ENCODE measurements around the gene ANO8.
"Not testable (repeated sequence)": the region's sequence is repeated elsewhere in the genome, so short reads cannot be mapped to it uniquely, and the experiment has no call there.

ANO8 gene, protein sequence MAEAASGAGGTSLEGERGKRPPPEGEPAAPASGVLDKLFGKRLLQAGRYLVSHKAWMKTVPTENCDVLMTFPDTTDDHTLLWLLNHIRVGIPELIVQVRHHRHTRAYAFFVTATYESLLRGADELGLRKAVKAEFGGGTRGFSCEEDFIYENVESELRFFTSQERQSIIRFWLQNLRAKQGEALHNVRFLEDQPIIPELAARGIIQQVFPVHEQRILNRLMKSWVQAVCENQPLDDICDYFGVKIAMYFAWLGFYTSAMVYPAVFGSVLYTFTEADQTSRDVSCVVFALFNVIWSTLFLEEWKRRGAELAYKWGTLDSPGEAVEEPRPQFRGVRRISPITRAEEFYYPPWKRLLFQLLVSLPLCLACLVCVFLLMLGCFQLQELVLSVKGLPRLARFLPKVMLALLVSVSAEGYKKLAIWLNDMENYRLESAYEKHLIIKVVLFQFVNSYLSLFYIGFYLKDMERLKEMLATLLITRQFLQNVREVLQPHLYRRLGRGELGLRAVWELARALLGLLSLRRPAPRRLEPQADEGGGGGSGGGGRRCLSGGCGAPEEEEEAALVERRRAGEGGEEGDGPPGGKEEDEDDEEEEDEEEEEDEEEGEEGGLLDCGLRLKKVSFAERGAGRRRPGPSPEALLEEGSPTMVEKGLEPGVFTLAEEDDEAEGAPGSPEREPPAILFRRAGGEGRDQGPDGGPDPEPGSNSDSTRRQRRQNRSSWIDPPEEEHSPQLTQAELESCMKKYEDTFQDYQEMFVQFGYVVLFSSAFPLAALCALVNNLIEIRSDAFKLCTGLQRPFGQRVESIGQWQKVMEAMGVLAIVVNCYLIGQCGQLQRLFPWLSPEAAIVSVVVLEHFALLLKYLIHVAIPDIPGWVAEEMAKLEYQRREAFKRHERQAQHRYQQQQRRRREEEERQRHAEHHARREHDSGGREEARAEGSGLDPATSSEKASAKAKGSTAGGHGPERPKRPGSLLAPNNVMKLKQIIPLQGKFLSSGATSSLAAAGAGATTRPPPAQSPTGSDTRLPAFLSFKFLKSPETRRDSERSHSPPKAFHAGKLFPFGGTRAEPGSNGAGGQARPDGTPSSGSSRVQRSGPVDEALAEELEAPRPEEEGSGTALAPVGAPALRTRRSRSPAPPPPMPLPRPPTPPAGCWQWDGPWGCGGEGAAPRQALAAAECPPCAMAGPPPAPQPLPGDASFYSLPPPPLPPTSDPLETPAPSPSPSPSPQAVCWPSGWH

DNA sequence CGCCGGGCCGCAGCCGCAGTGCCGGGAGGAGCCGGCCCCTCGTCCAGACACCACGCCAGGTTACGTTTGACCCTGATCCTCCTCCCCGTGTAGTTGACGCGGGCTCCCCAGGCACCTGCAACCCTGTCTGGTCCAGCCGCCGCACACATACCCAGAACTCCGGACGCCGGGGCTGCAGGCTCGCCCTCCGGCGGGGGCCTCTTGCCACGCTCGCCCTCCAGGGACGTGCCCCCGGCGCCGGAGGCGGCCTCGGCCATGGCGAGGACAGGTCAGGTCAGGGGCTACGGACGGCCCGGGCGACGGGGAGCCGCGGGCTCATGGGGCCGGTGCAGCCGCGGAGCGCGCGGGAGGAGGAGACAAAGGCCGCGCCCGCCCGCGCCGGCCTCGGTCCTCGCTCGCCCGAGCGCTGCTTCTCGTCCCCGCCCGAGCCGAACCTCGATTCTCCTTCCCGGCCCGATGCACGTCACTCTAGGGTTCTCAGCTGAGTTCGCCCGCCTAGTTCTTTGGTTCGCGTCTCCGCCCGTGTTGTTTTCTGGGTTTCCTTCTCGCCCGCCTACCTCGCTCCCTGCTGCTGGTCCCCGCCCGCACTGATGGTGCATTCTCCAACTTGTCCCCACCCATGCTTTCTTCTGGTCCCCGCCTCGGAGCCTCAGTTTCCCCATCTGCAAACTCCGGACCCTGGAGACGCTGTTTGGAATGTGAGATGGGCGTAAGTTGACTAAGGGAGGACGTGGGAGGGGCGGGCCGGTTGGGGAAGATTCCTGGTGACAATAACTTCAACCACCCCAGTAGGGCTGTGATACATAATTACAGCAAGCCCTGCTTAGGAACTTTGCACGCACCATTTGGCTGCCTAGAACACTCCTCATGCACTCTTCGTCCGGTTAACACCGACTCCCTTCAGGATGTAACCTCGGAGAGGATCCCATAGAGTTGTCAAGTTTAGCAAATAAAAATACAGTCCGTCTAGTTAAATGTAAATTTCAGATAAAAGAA is at the start of gene ANO8:
ANO8 (minus strand) TSS at position 442 of the 996 bp plus-strand sequence; CDS start at position 257, 185 bp downstream.
- DNase-seq: peak; percentile 92 to 95

DNA sequence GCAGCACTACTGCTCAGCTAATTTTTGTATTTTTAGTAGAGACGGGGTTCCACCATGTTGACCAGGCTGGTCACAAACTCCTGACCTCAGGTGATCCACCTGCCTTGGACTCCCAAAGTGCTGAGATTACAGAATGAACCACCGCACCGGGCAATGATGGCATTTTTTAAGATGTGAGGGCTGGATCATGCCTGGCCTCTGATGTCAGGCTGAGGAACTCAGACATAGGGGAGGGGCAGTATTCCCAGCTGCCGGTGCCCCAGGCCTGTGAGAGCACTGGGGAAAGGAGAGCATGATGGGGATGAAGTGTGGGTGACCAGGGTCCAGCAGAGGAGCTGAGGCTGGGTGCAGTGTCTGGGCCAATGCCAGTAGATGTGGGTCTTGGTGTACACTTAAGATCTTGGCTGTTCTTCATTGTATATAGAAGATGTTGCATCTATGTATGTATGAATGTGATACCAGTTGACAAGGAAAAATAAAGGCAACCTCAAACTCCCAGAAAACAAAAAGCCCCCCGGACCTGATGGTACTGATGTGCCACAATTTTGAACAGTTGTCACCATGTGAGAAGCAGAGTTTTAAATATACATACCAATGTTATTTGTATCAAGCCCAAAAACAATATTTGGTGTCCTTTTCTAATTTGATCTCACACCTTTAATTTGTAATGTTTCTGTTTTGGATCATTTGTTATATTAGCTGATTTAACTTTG is 45.9 kb upstream of the ANO8 start:
- no peak for DNase-seq

DNA sequence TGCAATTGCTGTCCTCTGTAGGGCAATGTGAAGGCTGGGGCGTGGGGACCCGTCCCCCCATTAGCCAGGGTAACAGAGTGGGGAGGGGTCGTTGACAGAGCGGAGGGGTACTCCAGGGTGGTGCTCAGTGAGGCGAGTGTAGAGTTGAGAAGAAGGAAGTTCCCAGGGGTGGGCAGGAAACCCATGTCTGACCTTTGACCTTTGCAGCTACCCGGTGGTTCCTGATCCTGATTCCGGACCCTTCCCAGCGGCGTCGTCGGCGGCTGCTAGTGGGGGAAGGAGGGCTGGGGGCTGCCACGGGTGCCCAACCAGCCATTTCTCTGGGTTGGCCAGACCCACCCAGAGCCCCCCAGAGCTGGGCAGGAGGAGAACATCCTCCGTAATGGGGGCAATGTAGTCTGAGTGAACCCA is 44.6 kb upstream of the ANO8 start:
- DNase-seq: no peak

DNA sequence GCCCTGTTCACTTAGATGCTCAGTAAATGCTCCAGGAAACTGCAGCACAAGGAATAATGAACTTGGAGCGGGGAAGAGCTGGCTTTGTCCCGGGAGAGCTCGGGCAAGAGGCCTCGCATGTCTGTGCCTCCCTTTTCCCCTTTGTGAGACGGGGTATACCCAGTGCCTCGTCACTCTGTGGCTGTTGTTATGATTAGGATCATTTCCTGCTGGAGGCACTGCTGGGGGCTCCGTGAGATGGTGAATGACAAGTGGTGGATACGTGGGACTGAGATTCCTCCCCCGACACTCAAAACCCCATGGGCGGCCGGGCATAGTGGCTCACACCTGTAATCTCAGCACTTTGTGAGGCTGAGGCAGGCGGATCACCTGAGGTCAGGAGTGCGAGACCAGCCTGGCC is 43.6 kb upstream of the ANO8 start:
- DNase-seq: no peak

DNA sequence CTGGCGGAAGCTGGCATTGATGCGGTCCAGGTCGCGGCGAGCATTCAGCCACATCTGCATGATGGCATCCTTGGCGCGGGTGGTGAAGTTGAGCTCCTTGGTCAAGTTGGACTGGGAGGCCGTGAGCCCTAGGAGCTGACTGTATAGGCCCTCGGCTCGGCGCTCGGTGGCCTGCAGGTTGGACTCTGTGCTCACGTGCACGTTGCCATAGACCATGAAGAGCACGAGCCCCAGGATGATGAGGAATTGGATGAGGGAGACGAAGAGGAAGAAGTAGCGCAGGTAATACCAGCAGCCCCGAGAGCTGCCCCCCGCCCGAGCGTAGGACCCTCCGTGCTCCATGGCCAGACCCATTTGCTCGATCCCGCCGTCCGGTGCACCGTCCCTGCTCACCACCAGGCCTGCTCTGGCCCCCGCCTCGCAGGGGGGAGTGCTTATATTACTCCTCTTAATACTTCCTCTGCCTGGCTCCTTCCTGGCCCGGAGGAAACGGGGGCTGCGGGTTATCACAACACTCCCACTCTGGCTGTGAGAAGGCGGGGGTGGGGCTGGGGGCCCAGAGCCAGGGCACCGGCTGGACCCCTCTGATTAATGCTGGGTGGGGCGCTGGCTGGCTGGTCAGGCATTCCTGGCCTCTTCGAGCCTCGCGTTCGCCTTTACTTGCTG is 42.4 kb upstream of the ANO8 start, which contains the start of gene PLVAP:
PLVAP (minus strand) TSS at position 408 of the 666 bp plus-strand sequence; CDS start at position 354, 54 bp downstream.
- DNase-seq: no peak

DNA sequence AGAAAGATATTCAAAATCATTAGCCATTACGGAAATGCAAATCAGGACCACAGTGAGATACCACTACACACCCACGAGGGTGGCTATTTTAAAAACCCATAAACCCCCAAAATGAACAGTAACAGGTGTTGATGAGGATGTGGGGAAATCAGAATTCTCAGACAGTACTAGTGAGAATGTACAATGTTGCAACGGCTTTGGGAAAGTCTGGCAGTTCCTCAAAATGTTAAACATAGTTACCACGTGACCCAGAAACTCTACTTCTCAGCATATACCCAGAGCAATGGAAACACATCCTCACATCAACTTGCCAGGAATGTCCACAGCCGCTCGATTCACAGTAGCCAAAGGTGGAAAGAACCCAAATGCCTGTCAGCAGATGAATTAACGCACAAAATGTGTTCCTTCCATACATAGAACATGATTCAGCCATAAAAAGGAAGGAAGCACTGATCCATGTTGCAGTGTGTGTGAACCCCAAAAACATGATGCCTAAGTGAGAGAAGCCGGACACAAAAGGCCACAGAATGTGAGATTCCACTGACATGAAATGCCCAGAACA is 35.5 kb upstream of the ANO8 start:
- DNase-seq: no peak

DNA sequence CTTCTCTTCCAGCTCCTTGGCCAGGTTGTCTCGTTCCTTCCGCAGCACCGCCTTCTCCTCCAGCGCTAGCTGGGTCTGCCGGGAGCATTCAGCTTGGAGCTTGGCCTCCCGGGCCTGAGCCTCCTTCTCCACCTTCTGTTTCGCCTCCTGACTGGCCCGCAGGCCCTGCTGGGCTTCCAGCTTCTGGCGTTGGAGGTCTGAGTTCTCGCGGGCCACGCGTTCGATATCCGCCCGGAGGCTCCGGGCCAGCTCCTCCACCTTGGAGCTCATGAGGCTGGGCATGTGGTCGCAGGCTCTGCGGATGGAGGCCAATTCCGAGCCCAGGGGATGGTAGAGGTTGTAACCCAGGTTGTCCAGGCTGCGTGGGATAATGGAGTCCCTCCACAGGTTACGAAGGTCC is 30.7 kb upstream of the ANO8 start:
- no peak for DNase-seq

DNA sequence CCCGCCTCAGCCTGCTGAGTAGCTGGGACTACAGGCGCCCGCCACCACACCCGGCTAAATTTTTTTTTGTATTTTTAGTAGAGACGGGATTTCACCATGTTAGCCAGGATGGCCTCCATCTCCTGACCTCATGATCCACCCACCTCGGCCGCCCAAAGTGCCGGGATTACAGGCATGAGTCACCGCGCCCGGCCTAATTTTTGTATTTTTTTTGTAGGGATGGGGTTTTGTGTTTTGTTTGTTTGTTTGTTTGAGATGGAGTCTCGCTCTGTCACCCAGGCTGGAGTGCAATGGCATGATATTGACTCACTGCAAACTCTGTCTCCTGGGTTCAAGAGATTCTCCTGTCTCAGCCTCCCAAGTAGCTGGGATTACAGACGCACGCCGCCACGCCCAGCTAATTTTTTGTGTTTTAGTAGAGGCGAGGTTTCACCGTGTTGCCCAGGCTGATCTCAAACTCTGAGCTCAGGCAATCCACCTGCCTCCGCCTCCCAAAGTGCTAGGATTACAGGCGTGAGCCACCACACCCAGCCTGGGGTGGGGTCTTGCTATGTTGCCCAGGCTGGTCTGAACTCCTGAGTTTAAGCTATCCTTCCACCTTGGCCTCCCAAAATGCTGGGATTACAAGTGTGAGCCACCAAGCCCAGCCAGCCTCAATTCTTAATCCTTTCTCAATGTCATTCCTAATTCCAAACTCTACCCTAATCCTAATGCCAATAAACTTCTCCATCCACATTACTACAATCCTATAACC is 29.4 kb upstream of the ANO8 start:
- not testable (repeated sequence) for DNase-seq

DNA sequence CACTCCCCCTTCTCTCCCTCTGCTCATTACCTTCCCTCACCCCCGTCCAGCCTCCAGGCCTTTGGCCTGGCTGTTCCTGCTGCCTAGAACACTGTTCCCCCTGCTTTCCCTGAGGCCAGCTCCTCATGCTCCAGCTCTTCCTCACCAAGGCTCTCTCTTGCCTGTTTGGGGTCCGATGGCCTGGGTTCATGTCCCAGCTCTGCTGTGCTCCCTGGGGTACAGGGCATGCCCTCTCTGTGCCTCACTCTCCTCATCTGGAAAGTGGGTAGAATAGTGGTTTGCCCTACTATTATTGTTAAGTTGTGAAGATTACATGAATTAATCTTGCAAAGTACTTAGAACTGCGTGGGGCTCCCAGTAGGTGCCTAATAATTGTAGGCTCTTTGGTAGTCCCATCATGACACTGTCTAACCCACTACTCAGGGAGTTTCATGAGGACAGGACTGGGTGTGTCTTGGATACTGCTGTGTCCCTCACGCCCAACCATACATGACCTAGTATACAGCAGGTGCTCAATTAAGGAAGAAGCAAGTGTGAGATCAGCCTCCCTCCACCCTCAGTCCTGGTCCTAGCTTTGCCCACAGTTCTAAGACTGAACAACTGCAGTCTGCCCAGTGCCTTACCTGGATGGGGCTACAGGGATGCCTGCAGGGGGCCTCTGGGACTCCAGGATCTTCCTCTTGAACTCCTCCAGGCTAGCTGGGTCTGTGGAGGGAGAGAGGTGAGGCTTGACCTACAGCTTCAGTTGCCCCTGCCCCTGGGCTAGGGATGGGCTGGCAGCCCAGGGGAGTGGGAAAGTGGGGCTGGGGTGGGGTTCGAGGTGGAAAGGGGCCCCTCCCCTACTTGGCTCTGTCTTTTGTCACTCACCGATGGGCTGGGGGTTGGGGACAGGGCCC is 25.5 kb upstream of the ANO8 start:
- DNase-seq: no peak

DNA sequence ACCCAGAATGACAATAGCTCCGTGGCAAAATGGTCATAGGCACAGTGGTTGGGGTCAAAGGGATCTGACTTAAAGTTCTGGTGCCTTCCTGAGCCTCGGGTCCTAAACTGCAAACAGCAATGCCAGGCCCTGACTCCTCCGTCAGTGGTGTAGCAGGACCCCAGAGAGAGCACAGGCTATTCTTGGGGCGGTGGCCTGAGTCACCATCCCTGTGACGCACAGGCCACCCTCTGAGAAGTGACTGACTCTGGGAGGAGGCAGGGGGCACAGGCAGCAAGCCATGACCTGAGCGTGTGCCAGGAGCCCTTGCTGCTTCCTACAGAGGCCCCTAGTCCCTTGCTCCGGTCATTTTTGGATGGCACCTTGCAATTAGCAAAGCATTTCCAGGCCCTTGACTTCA is 23.7 kb upstream of the ANO8 start:
- DNase-seq: no peak

DNA sequence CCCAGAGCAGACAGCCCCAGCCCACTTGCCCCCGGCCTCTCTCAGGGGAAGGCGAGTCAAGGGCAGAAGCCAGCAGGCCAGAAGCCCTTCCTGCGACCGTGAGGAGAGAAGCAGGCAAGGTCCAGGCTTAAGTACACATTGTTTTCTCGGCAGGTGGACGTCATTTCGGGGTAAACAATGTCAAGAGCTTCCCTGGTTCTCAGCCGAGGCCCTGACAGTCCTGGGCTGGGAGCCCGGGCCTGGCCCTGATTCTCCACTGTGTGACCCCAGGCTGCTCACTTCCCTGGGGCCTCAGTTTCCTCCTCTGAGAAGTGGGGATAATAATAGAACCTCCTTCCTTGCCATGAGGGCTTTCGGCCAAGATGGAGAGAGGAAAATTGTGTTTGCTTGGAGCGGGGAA is 23.1 kb upstream of the ANO8 start:
- DNase-seq: peak; percentile 41

DNA sequence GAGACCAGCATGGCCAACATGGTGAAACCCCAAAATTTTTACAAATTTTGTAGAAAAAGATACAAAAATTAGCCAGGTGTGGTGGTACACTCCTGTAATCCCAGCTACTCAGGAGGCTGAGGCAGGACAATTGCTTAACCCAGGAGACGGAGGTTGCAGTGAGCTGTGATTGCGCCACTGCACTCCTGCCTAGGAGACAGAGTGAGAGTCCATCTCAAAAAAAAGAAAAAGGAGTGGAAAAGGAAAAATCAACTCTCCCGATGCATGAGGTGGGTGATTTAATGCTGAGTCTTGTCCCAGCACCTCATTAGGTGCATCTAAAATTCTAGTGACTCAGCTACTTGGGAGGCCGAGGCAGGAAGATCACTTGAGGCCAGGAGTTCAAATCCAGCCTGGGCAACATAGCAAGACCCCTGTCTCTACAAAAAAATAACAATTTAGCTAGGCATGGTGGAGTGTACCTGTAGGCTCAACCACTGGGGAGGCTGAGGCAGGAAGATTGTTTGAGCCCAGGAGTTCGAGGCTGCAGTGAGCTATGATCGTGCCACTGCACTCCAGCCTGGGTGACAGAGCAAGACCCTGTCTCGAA is 22.5 kb upstream of the ANO8 start:
- no peak for DNase-seq

DNA sequence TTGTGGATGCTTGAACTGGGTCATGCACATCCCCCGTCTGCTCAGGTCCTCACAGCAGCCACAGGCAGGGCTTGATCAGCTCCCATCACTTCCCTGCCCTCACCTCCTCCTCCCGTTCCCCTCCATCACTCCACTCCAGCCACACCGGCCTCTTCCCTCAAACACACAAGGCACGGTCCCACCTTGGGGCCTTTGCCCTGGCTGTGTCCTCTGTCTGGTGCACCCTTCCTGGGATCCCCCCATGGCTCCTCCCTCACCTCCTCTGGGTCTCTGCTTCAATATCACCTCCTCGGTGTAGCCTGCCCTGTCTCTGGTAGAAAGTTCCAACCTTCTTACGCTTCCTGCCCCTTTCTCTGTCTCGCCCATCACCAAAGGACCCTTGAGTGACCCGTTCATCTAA is 18.7 kb upstream of the ANO8 start:
- DNase-seq: no peak

DNA sequence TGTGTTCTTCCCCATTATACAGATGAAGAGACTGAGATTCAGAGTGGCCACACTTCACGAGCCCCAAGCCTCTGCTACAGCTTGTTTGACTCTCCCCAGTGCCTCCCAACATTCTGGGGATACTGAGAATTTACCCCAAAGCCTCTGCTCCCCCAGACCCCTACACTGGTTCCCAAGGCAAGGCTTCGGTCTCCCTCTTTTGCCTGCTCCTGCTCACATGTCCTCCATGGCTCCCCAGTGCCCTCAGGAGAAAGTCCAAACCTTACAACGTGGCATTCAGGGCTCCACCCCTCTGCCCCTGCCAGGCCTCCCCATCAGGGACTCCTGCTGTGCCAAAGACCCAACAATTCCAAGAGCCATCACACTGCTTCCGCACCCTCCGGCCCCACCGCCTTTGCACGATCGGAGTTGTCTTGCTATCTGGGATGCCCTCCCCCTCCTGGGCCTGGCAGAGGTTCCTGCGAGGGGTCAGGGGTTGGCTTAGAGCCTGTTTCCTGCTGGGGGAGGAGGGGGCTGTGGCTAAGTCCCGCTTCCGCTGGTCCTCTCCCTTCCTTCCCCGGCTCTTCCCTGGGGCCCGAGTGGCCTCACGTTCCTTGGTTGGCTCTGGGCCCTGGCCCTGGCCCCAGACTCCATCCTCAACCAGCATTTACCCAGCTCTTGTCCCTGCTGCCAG is 18.1 kb upstream of the ANO8 start:
- no peak for DNase-seq

DNA sequence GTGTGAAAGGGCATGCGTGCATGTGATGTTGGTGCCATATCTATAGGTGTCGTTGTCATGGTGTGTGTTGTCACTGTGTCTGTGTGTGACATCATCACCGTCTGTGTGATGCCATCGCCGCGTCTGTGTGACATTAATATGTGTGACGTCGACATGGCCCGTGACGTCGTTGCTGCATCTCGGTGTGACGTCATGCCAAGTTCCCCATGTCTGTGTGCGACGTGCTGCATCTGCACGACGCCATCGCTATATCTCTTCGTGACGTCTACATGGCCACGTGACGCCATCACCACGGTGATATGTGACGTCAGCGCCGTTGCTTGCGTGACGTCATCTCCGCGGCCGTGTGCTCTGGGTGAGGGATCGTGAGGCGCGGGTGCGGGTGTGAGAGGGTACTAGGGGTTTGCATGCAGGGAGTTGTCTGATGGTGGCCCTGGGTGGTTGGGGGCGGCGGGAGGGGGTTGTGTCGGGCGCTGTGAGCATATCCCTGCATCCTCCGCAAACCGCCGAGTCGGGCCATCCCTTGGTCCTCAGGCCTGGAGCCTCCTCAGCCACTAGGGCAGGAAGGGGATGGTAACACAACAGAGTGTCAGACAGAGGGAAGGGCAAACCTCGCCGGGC is 17.3 kb upstream of the ANO8 start:
- no peak for DNase-seq

DNA sequence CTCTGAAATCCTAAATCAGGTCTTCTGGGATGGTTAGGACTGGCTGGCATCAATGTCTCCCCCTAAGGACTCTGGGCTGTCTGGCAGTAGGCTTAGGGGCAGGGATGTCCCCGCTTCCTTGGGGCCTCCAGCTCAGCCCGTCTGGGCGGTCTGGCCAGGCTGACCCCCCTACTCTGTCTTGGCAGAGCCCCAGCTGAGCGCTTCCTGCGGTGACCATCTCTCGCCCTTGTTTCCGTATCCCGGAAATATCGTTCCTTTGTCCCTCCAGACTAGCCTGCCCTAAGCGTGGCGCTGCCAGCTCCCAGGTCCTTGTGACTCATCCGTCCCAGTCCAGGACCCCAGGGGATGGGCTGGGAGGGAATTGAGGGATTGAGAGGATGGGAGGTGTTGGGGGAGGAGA is 14.0 kb upstream of the ANO8 start:
- DNase-seq: peak; percentile 28 to 65

DNA sequence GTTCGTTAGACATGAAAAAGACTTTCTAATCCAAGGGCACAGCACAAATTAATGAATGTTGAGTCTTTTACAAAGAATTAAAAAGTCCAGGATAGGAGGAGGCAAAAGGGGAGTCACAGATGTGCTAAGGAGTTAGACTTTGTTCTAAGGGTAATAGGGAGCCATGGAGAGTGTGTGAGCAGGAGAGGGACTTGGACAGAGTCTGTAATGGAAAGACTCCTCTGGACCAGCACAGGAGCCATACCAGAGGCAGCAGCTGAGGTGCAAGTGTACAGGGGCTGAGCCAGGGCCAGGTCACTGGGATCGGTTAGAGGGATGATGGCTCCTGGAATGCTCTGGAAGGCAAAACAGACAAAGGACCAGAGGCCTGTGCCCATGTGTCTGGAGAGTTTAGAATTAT is 13.2 kb upstream of the ANO8 start:
- no peak for DNase-seq
